ENCODE data around the gene CD3E. TPM values are rescaled to one million over a fixed set of nuclear protein-coding genes. Genes with fewer than 3 reads are reported as not detected.

The CD3E gene
- total RNA-seq, 1 donor from 2014 or later = not detected

DNA sequence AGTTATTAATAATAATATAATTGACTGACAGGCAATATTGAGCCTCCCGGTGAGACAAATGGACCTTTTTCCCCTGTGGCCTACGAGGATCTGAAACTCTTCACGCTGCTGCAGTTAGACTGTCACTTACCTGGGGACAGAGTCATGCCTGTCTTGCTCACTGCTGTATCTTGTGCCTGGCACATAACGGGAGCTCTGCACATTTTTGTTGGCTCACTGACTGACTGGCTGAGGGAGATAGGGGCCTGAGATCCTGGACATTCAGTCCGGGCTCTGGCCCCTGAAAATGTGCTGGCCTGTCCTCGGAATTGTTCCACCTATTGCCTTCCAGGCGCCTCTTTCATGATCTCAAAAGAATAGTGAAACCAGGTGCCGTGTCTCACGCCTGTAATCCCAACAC, 38.7 kb downstream of the CD3E start:
- Mint-ChIP-seq H3K27me3 (ENCODE audit: low read depth) (peaks cover 76% of the 10 kb centered on the region), H3K27ac (ENCODE audit: unreplicated experiment) (no peak overlapping the region), H3K9me3 (no peaks in the 10 kb centered on the region), H3K4me1 (no peaks in the 10 kb centered on the region), H3K36me3 (ENCODE audit: low read depth) (no peaks in the 10 kb centered on the region), H3K4me3 (no peak overlapping the region)
- no peak for TF ChIP-seq CTCF (conservative IDR thresholded peaks at IDR 0.05)
- no peak for DNase-seq (ENCODE audit: low read depth, low spot score)

DNA sequence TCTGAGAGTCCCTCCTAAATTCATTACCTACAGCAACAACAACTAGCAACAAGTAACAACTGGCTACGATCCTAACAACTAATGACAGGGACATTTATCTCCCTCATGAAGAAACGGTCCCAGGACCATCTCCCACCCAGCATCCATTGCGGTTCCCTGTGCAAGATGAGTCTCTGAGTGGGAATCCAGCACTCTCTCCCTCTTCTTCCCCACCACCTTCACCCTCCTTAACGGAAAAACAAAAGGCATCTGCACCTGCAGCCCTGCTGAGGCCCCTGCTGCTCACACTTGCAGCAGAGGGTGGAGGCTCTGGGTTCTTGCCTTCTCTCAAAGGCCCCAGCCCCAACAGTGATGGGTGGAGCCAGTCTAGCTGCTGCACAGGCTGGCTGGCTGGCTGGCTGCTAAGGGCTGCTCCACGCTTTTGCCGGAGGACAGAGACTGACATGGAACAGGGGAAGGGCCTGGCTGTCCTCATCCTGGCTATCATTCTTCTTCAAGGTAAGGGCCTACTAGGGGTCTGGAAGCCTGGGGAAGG, 39.5 kb downstream of the CD3E start, which contains the start of gene CD3G:
TSS of gene CD3G (plus strand) at position 364 of the 535 bp plus-strand sequence. CDS start at position 444, 80 bp downstream.
- no peak for DNase-seq (ENCODE audit: low read depth, low spot score)
- Mint-ChIP-seq H3K4me1 (no peaks in the 10 kb centered on the region), H3K27me3 (ENCODE audit: low read depth) (peaks cover 80% of the 10 kb centered on the region), H3K4me3 (no peak within 1 kb of the TSS), H3K9me3 (no peaks in the 10 kb centered on the region), H3K36me3 (ENCODE audit: low read depth) (no peaks in the 10 kb centered on the region), H3K27ac (ENCODE audit: unreplicated experiment) (no peak within 1 kb of the TSS)
- TF ChIP-seq CTCF (conservative IDR thresholded peaks at IDR 0.05) = no peak

GRCh38 chr11:118349475-118349874, 44.9 kb downstream of the CD3E start:
- Mint-ChIP-seq H3K27ac (ENCODE audit: unreplicated experiment) (no peak overlapping the region), H3K4me1 (no peaks in the 10 kb centered on the region), H3K9me3 (no peaks in the 10 kb centered on the region), H3K4me3 (no peak overlapping the region), H3K27me3 (ENCODE audit: low read depth) (peaks cover 91% of the 10 kb centered on the region), H3K36me3 (ENCODE audit: low read depth) (no peaks in the 10 kb centered on the region)
- DNase-seq (ENCODE audit: low read depth, low spot score) = no peak
- no peak for TF ChIP-seq CTCF (conservative IDR thresholded peaks at IDR 0.05)

GRCh38 chr11:118353084-118353710, 48.7 kb downstream of the CD3E start:
- no peak overlapping the region for H3K27ac Mint-ChIP-seq (ENCODE audit: unreplicated experiment)
- H3K27me3 Mint-ChIP-seq (ENCODE audit: low read depth) = peaks cover 74% of the 10 kb centered on the region
- H3K4me3 Mint-ChIP-seq = no peak overlapping the region
- H3K4me1 Mint-ChIP-seq = no peaks in the 10 kb centered on the region
- no peaks in the 10 kb centered on the region for H3K9me3 Mint-ChIP-seq
- TF ChIP-seq CTCF (conservative IDR thresholded peaks at IDR 0.05) = peak; percentile 77
- no peaks in the 10 kb centered on the region for H3K36me3 Mint-ChIP-seq (ENCODE audit: low read depth)
- DNase-seq (ENCODE audit: low read depth, low spot score) = no peak

DNA sequence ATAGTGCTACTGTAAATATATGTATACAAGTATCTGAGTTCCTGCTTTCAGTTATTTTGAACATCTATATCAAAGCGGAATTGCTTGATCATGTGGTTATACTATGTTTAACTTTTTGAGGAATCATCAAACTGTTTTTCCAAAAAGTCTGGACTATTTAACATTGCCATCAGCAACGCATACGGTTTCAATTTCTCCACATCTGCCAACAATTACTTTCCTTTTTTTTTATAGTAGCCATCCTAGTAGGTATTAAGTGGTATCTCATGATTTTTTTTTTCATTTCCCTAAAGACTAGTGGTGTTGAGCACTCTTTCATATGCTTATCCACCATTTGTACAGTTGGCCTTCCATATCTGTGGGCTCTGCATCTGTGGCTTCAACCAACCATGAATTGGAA, 53.5 kb downstream of the CD3E start:
- Mint-ChIP-seq H3K27ac (ENCODE audit: unreplicated experiment) (no peak overlapping the region), H3K36me3 (ENCODE audit: low read depth) (peaks cover 2% of the 10 kb centered on the region), H3K27me3 (ENCODE audit: low read depth) (peaks cover 43% of the 10 kb centered on the region), H3K4me3 (no peak overlapping the region), H3K4me1 (peaks cover 20% of the 10 kb centered on the region), H3K9me3 (peaks cover 6% of the 10 kb centered on the region)
- no peak for TF ChIP-seq CTCF (conservative IDR thresholded peaks at IDR 0.05)
- DNase-seq (ENCODE audit: low read depth, low spot score) = no peak
